GM23338 (cell line): Measurements from ENCODE around the gene TSPAN32. TPM values are rescaled to one million over a fixed set of nuclear protein-coding genes. Genes with fewer than 3 reads are reported as not detected.

Experiments used
- ATAC-seq: fragments of 200-7000 bp; cut with Tn5 transposase; 3 replicates; pipeline ENCODE4 v1.9.1; 2020
- DNase-seq: peaks from one replicate; pipeline ENCODE4 v3.0.0-alpha.2; 2015; ENCODE audit warnings: low spot score
- H2AFZ ChIP-seq: fragments of 200-600 bp; sonication (generic); 2 replicates; pipeline ENCODE4 v1.8.0; 2016; ENCODE audit warnings: antibody characterized with exemption, mild to moderate bottlenecking, moderate library complexity
- H3F3A ChIP-seq: fragments of 200-600 bp; sonication (generic); replicated peaks from 2 replicates; pipeline ENCODE4 v1.8.0; 2017; ENCODE audit warnings: antibody characterized with exemption, mixed run types, low read depth
- H3K27ac ChIP-seq: fragments of 200-600 bp; sonication (generic); 2 replicates; pipeline ENCODE4 v1.6.1; 2016; ENCODE audit warnings: low read depth
- H3K27me3 ChIP-seq: fragments of 200-600 bp; sonication (generic); 2 replicates; pipeline ENCODE4 v1.8.0; 2016; ENCODE audit warnings: mild to moderate bottlenecking, mixed run types, moderate library complexity; ENCODE audit not compliant: insufficient read depth
- H3K36me3 ChIP-seq: fragments of 200-600 bp; sonication (generic); 2 replicates; pipeline ENCODE4 v1.8.0; 2016; ENCODE audit warnings: mild to moderate bottlenecking; ENCODE audit not compliant: insufficient read depth
- H3K4me1 ChIP-seq: fragments of 200-600 bp; sonication (generic); 2 replicates; pipeline ENCODE4 v1.8.0; 2016; ENCODE audit warnings: mild to moderate bottlenecking, moderate library complexity; ENCODE audit not compliant: insufficient read depth
- H3K4me2 ChIP-seq: fragments of 200-600 bp; sonication (generic); 2 replicates; pipeline ENCODE4 v1.7.1; 2017; ENCODE audit warnings: mixed run types
- H3K4me3 ChIP-seq: fragments of 200-600 bp; sonication (generic); 2 replicates; pipeline ENCODE4 v1.6.1; 2016; ENCODE audit warnings: mixed run types
- H3K79me2 ChIP-seq: fragments of 200-600 bp; sonication (generic); replicated peaks from 2 replicates; pipeline ENCODE4 v1.8.0; 2017; ENCODE audit warnings: mild to moderate bottlenecking; ENCODE audit not compliant: insufficient read depth
- H3K9me2 ChIP-seq: fragments of 200-600 bp; sonication (generic); 2 replicates; pipeline ENCODE4 v1.8.0; 2017; ENCODE audit not compliant: insufficient read depth
- H4K20me1 ChIP-seq: fragments of 200-600 bp; sonication (generic); replicated peaks from 2 replicates; pipeline ENCODE4 v1.8.0; 2017; ENCODE audit warnings: mild to moderate bottlenecking; ENCODE audit not compliant: insufficient read depth
- H3K27ac Mint-ChIP-seq: 2 replicates; pipeline ENCODE4 v1.8.0; 2020; ENCODE audit warnings: inconsistent platforms, mild to moderate bottlenecking, moderate library complexity, mixed read lengths
- H3K27me3 Mint-ChIP-seq: 3 replicates; pipeline ENCODE4 v1.8.0; 2022; ENCODE audit warnings: low read depth, mild to moderate bottlenecking, moderate library complexity, mixed read lengths, inconsistent platforms; ENCODE audit not compliant: insufficient read depth, poor library complexity
- H3K36me3 Mint-ChIP-seq: 3 replicates; pipeline ENCODE4 v1.8.0; 2021; ENCODE audit warnings: low read depth, mild to moderate bottlenecking, inconsistent platforms, moderate library complexity, mixed read lengths
- H3K4me1 Mint-ChIP-seq: 3 replicates; pipeline ENCODE4 v1.8.0; 2020; ENCODE audit warnings: mild to moderate bottlenecking, inconsistent platforms, mixed read lengths
- H3K4me3 Mint-ChIP-seq: 3 replicates; pipeline ENCODE4 v1.8.0; 2021; ENCODE audit warnings: moderate library complexity, mild to moderate bottlenecking, inconsistent platforms, mixed read lengths
- H3K9me3 Mint-ChIP-seq: 3 replicates; pipeline ENCODE4 v1.8.0; 2020; ENCODE audit warnings: moderate library complexity, mild to moderate bottlenecking, inconsistent platforms, mixed read lengths
- CREB1 ChIP-seq: fragments of 250-450 bp; sonication (Bioruptor Pico); IDR thresholded peaks from 2 replicates; pipeline ENCODE4 v1.5.0; 2020; ENCODE audit warnings: low read depth, mild to moderate bottlenecking, moderate library complexity
- EZH2 ChIP-seq: fragments of 200-600 bp; sonication (generic); IDR thresholded peaks from one replicate; pipeline ENCODE4 v1.8.0; 2017; ENCODE audit warnings: antibody characterized with exemption, mild to moderate bottlenecking, low read depth; ENCODE audit not compliant: unreplicated experiment
- EZH2phosphoT487 ChIP-seq: fragments of 200-600 bp; sonication (generic); IDR thresholded peaks from one replicate; pipeline ENCODE4 v1.8.1; 2018; ENCODE audit warnings: antibody characterized with exemption; ENCODE audit not compliant: unreplicated experiment
- NANOG ChIP-seq: IDR thresholded peaks from 2 replicates; pipeline ENCODE4 v1.6.1; 2016; ENCODE audit warnings: antibody characterized with exemption, borderline replicate concordance
- POLR2AphosphoS5 ChIP-seq: IDR thresholded peaks from 2 replicates; pipeline ENCODE4 v1.6.1; 2016; ENCODE audit warnings: antibody characterized with exemption, low read depth
- STAT1 ChIP-seq: IDR thresholded peaks from one replicate; pipeline ENCODE4 v1.6.1; 2016; ENCODE audit warnings: antibody characterized with exemption; ENCODE audit not compliant: unreplicated experiment
- ZNF114 ChIP-seq: fragments of 250-450 bp; sonication (Bioruptor Pico); IDR thresholded peaks from 2 replicates; pipeline ENCODE4 v1.5.0; 2020; ENCODE audit warnings: mild to moderate bottlenecking, moderate library complexity
- polyA plus RNA-seq: library from polyadenylated mRNA; unstranded; fragments of >200 nt; fragmentation: Nextera tagmentation; extraction: Ambion mirVana; gene quantifications from 2 replicates; pipeline ENCODE4 v1.2.1, GENCODE V29; 2016
- total RNA-seq: library from RNA; depleted of rRNA; stranded (reverse); fragments of >200 nt; shearing (Covaris generic); gene quantifications from 2 replicates; pipeline ENCODE4 v1.2.3, GENCODE V29; 2014
- TF ChIP-seq, protein P1 (sequence below): fragments of 250-450 bp; sonication (Bioruptor Pico); IDR thresholded peaks from 2 replicates; pipeline ENCODE4 v1.5.0; 2020; ENCODE audit warnings: mild to moderate bottlenecking, moderate library complexity
- TF ChIP-seq, protein P2 (sequence below): IDR thresholded peaks from 2 replicates; pipeline ENCODE4 v1.6.1; 2016; ENCODE audit warnings: antibody characterized with exemption
- TF ChIP-seq, protein P3 (sequence below): IDR thresholded peaks from one replicate; pipeline ENCODE4 v1.6.1; 2018; ENCODE audit warnings: antibody characterized with exemption; ENCODE audit not compliant: unreplicated experiment

The TSPAN32 gene
- total and polyA plus RNA-seq, 2 experiments from 2014 or later = not detected

DNA sequence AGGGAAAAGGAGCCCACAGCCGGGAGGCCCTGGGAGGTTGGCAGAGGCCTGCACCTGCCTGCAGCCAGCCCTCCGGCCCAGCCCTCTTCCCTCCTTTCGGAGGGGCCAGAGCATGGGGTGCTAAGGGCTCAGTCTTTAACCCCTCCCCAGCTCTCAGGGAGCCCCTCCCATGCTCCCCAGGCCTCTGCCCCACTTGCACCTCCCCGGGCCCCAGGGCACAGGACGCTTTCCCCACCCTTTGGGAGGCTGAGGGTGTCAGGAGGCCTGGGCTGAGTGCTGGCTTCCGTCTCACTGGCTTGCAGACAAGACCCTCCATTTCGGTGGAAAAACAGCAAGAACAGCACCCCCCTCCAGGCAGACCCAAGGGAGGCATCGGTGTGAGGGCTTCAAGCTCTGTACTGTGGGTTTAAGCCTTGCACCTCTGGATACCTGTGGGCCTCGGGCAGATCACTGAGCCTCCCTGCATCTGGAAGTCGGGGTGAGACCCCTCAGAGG, 38.7 kb upstream of the TSPAN32 start:
- H3K79me2 ChIP-seq = no peaks in the 10 kb centered on the region
- Mint-ChIP-seq H3K9me3 (no peaks in the 10 kb centered on the region), H3K4me1 (peaks cover 6% of the 10 kb centered on the region), H3K27me3 (peaks cover 24% of the 10 kb centered on the region), H3K27ac (no peak overlapping the region), H3K36me3 (no peaks in the 10 kb centered on the region), H3K4me3 (no peak overlapping the region)
- H3K36me3 ChIP-seq = no peaks in the 10 kb centered on the region
- no peak overlapping the region for H3K27ac ChIP-seq
- ATAC-seq = no peak
- TF ChIP-seq STAT1 (no peak), POLR2AphosphoS5 (no peak), NANOG (no peak), EZH2phosphoT487 (no peak), ZNF114 (CRISPR knock-in tag) (no peak), EZH2 (no peak), CREB1 (CRISPR knock-in tag) (no peak)
- TF ChIP-seq, protein P1, sequence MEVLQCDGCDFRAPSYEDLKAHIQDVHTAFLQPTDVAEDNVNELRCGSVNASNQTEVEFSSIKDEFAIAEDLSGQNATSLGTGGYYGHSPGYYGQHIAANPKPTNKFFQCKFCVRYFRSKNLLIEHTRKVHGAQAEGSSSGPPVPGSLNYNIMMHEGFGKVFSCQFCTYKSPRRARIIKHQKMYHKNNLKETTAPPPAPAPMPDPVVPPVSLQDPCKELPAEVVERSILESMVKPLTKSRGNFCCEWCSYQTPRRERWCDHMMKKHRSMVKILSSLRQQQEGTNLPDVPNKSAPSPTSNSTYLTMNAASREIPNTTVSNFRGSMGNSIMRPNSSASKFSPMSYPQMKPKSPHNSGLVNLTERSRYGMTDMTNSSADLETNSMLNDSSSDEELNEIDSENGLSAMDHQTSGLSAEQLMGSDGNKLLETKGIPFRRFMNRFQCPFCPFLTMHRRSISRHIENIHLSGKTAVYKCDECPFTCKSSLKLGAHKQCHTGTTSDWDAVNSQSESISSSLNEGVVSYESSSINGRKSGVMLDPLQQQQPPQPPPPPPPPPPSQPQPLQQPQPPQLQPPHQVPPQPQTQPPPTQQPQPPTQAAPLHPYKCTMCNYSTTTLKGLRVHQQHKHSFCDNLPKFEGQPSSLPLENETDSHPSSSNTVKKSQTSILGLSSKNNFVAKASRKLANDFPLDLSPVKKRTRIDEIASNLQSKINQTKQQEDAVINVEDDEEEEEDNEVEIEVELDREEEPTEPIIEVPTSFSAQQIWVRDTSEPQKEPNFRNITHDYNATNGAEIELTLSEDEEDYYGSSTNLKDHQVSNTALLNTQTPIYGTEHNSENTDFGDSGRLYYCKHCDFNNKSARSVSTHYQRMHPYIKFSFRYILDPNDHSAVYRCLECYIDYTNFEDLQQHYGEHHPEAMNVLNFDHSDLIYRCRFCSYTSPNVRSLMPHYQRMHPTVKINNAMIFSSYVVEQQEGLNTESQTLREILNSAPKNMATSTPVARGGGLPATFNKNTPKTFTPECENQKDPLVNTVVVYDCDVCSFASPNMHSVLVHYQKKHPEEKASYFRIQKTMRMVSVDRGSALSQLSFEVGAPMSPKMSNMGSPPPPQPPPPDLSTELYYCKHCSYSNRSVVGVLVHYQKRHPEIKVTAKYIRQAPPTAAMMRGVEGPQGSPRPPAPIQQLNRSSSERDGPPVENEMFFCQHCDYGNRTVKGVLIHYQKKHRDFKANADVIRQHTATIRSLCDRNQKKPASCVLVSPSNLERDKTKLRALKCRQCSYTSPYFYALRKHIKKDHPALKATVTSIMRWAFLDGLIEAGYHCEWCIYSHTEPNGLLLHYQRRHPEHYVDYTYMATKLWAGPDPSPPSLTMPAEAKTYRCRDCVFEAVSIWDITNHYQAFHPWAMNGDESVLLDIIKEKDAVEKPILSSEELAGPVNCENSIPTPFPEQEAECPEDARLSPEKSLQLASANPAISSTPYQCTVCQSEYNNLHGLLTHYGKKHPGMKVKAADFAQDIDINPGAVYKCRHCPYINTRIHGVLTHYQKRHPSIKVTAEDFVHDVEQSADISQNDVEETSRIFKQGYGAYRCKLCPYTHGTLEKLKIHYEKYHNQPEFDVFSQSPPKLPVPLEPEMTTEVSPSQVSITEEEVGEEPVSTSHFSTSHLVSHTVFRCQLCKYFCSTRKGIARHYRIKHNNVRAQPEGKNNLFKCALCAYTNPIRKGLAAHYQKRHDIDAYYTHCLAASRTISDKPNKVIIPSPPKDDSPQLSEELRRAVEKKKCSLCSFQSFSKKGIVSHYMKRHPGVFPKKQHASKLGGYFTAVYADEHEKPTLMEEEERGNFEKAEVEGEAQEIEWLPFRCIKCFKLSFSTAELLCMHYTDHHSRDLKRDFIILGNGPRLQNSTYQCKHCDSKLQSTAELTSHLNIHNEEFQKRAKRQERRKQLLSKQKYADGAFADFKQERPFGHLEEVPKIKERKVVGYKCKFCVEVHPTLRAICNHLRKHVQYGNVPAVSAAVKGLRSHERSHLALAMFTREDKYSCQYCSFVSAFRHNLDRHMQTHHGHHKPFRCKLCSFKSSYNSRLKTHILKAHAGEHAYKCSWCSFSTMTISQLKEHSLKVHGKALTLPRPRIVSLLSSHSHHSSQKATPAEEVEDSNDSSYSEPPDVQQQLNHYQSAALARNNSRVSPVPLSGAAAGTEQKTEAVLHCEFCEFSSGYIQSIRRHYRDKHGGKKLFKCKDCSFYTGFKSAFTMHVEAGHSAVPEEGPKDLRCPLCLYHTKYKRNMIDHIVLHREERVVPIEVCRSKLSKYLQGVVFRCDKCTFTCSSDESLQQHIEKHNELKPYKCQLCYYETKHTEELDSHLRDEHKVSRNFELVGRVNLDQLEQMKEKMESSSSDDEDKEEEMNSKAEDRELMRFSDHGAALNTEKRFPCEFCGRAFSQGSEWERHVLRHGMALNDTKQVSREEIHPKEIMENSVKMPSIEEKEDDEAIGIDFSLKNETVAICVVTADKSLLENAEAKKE = no peak
- TF ChIP-seq, protein P2, sequence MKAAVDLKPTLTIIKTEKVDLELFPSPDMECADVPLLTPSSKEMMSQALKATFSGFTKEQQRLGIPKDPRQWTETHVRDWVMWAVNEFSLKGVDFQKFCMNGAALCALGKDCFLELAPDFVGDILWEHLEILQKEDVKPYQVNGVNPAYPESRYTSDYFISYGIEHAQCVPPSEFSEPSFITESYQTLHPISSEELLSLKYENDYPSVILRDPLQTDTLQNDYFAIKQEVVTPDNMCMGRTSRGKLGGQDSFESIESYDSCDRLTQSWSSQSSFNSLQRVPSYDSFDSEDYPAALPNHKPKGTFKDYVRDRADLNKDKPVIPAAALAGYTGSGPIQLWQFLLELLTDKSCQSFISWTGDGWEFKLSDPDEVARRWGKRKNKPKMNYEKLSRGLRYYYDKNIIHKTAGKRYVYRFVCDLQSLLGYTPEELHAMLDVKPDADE = no peak
- TF ChIP-seq, protein P3, sequence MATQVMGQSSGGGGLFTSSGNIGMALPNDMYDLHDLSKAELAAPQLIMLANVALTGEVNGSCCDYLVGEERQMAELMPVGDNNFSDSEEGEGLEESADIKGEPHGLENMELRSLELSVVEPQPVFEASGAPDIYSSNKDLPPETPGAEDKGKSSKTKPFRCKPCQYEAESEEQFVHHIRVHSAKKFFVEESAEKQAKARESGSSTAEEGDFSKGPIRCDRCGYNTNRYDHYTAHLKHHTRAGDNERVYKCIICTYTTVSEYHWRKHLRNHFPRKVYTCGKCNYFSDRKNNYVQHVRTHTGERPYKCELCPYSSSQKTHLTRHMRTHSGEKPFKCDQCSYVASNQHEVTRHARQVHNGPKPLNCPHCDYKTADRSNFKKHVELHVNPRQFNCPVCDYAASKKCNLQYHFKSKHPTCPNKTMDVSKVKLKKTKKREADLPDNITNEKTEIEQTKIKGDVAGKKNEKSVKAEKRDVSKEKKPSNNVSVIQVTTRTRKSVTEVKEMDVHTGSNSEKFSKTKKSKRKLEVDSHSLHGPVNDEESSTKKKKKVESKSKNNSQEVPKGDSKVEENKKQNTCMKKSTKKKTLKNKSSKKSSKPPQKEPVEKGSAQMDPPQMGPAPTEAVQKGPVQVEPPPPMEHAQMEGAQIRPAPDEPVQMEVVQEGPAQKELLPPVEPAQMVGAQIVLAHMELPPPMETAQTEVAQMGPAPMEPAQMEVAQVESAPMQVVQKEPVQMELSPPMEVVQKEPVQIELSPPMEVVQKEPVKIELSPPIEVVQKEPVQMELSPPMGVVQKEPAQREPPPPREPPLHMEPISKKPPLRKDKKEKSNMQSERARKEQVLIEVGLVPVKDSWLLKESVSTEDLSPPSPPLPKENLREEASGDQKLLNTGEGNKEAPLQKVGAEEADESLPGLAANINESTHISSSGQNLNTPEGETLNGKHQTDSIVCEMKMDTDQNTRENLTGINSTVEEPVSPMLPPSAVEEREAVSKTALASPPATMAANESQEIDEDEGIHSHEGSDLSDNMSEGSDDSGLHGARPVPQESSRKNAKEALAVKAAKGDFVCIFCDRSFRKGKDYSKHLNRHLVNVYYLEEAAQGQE = no peak
- peaks cover 11% of the 10 kb centered on the region for H3K27me3 ChIP-seq
- no peaks in the 10 kb centered on the region for H4K20me1 ChIP-seq
- no peaks in the 10 kb centered on the region for H3F3A ChIP-seq
- no peak overlapping the region for H3K4me2 ChIP-seq
- no peaks in the 10 kb centered on the region for H3K9me2 ChIP-seq
- no peak overlapping the region for H3K4me3 ChIP-seq
- DNase-seq = no peak
- H2AFZ ChIP-seq = no peak overlapping the region
- H3K4me1 ChIP-seq = peaks cover under 1% of the 10 kb centered on the region; the same call in 1 of the 2 replicates
